ENCODE measurements around the gene GPAM. TPM values are rescaled to one million over a fixed set of nuclear protein-coding genes. Genes with fewer than 3 reads are reported as not detected.
"Not testable (repeated sequence)": the region's sequence is repeated elsewhere in the genome, so short reads cannot be mapped to it uniquely, and the experiment has no call there.

GPAM gene
- total RNA-seq, 1 donor: 10.5 TPM

DNA sequence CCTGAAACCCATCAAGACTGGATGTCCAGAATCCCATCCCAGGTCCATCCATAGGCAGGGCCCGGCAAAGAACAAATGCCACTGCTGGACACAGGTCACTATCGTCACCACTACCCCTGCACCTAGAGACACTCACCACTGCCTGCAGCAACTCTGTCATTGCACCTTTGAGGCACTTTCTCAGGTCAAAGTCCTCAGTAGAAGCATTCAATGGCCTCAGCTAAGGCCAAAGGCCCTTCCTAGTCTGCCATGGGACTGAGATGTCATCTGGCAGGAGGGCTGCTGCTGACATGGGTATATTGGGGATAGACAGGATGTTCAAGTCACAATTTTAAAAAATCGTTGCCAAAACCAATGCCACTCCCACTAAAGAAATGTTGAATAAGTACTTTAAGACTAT lies 58.7 kb downstream of the GPAM start:
- no peaks in the 10 kb centered on the region for H3K9me3 ChIP-seq (ENCODE audit: low read depth, low read length)
- H3K27me3 ChIP-seq (ENCODE audit: insufficient read depth, low read length): peaks cover 4% of the 10 kb centered on the region
- no peak overlapping the region for H3K4me2 ChIP-seq (ENCODE audit: insufficient read depth, low read length)
- no peak for DNase-seq (ENCODE audit: insufficient read length, low spot score, missing footprints)
- no peak overlapping the region for H2AFZ ChIP-seq (ENCODE audit: low read length)
- no peak overlapping the region for H3K4me3 ChIP-seq (ENCODE audit: insufficient read depth, low read length)
- H3K36me3 ChIP-seq (ENCODE audit: insufficient read depth, low read length): no peaks in the 10 kb centered on the region
- H3K27ac ChIP-seq (ENCODE audit: low read depth, low read length): no peak overlapping the region
- no peaks in the 10 kb centered on the region for H4K20me1 ChIP-seq (ENCODE audit: insufficient read depth, low read length)
- H3K4me1 ChIP-seq (ENCODE audit: insufficient read depth, low read length): no peaks in the 10 kb centered on the region
- TF ChIP-seq, protein P1, sequence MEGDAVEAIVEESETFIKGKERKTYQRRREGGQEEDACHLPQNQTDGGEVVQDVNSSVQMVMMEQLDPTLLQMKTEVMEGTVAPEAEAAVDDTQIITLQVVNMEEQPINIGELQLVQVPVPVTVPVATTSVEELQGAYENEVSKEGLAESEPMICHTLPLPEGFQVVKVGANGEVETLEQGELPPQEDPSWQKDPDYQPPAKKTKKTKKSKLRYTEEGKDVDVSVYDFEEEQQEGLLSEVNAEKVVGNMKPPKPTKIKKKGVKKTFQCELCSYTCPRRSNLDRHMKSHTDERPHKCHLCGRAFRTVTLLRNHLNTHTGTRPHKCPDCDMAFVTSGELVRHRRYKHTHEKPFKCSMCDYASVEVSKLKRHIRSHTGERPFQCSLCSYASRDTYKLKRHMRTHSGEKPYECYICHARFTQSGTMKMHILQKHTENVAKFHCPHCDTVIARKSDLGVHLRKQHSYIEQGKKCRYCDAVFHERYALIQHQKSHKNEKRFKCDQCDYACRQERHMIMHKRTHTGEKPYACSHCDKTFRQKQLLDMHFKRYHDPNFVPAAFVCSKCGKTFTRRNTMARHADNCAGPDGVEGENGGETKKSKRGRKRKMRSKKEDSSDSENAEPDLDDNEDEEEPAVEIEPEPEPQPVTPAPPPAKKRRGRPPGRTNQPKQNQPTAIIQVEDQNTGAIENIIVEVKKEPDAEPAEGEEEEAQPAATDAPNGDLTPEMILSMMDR (IDR thresholded peaks at IDR 0.05; ENCODE audit: extremely low read depth, low read depth, low read length): no peak
- no peaks in the 10 kb centered on the region for H3K79me2 ChIP-seq (ENCODE audit: insufficient read depth, low read length)

DNA sequence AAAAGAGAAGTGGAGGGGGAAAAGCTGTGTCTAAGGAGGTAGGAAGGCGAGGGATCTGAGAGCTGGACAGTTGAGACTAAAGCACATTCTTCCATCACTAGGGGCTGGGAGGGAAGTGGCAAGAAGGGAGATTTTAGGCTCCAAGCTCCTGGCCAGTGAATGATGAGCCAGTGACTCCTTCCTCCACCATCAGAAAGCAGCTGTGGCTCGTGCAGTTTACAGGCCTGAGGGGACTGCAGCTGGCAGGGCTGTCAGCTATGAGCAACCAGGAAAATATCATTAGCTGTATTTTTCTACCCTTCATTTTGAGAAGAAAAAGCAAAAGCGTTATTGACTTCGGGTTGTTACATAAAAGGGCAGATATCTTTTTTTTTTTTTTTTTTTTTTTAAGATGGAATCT lies 60.7 kb downstream of the GPAM start:
- Histone ChIP-seq H3K9me3 (ENCODE audit: low read depth, low read length) (no peaks in the 10 kb centered on the region), H3K27me3 (ENCODE audit: insufficient read depth, low read length) (peaks cover 4% of the 10 kb centered on the region), H3K4me2 (ENCODE audit: insufficient read depth, low read length) (no peak overlapping the region), H2AFZ (ENCODE audit: low read length) (no peak overlapping the region), H3K4me1 (ENCODE audit: insufficient read depth, low read length) (no peaks in the 10 kb centered on the region), H3K4me3 (ENCODE audit: insufficient read depth, low read length) (no peak overlapping the region), H3K27ac (ENCODE audit: low read depth, low read length) (no peak overlapping the region), H4K20me1 (ENCODE audit: insufficient read depth, low read length) (no peaks in the 10 kb centered on the region), H3K36me3 (ENCODE audit: insufficient read depth, low read length) (no peaks in the 10 kb centered on the region), H3K79me2 (ENCODE audit: insufficient read depth, low read length) (no peaks in the 10 kb centered on the region)
- no peak for DNase-seq (ENCODE audit: insufficient read length, low spot score, missing footprints)
- TF ChIP-seq, protein P1 (IDR thresholded peaks at IDR 0.05; ENCODE audit: extremely low read depth, low read depth, low read length): no peak

DNA sequence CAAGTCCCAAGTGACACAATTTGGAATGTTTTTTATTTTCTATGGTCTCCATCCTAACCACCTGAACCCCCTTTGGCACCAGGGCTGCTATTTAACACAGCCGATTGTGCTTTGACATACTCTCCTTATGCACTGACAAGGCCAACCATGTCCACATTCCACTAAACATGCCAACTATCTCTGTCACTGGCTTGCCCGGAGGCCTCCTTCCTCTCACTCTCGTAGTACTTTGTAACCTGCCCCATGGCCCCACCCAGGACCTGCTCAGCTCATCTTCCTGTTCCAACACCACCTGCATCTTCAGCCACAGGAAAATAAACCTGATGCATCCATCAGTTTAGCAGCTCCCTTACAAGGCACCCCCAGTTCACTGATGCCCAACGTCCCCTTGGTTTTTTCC lies 63.1 kb downstream of the GPAM start:
- Histone ChIP-seq H3K4me1 (ENCODE audit: insufficient read depth, low read length) (no peaks in the 10 kb centered on the region), H3K27ac (ENCODE audit: low read depth, low read length) (no peak overlapping the region), H3K4me2 (ENCODE audit: insufficient read depth, low read length) (no peak overlapping the region), H3K9me3 (ENCODE audit: low read depth, low read length) (no peaks in the 10 kb centered on the region), H3K27me3 (ENCODE audit: insufficient read depth, low read length) (peaks cover 2% of the 10 kb centered on the region), H3K4me3 (ENCODE audit: insufficient read depth, low read length) (no peak overlapping the region), H3K36me3 (ENCODE audit: insufficient read depth, low read length) (no peaks in the 10 kb centered on the region), H2AFZ (ENCODE audit: low read length) (no peak overlapping the region), H3K79me2 (ENCODE audit: insufficient read depth, low read length) (no peaks in the 10 kb centered on the region), H4K20me1 (ENCODE audit: insufficient read depth, low read length) (no peaks in the 10 kb centered on the region)
- no peak for DNase-seq (ENCODE audit: insufficient read length, low spot score, missing footprints)
- TF ChIP-seq, protein P1 (IDR thresholded peaks at IDR 0.05; ENCODE audit: extremely low read depth, low read depth, low read length): no peak

DNA sequence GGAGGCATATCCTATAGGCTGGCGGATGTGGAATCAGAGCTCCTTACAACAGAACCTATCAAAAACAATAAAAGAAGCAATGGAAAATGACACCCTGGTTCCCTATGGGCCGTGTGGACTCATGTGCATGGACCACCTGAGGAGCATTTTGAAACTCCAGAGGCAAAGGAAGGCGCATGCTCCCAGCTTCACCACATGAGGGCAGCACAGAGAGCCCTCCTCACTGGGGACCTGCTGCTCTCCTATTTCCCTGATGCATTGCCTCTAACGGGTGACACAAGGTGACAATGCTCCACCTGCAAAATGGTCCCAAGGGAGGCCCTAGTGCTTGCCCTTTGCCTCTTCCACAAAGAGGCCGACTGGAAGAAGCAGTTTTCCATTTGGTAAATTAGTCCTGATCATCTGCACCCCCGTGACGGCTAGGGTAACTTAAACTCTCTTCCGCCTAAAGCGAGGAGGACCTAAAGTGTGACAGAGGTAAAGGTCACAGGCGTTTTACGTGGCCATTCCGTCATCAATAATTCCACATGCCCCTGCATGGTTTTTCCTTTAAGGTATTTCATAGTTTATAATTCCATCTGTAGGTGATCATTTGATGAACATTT lies 67.7 kb downstream of the GPAM start:
- no peaks in the 10 kb centered on the region for H3K9me3 ChIP-seq (ENCODE audit: low read depth, low read length)
- no peaks in the 10 kb centered on the region for H3K79me2 ChIP-seq (ENCODE audit: insufficient read depth, low read length)
- H3K4me1 ChIP-seq (ENCODE audit: insufficient read depth, low read length): no peaks in the 10 kb centered on the region
- no peaks in the 10 kb centered on the region for H4K20me1 ChIP-seq (ENCODE audit: insufficient read depth, low read length)
- H3K4me2 ChIP-seq (ENCODE audit: insufficient read depth, low read length): no peak overlapping the region
- DNase-seq (ENCODE audit: insufficient read length, low spot score, missing footprints): no peak
- no peak overlapping the region for H3K4me3 ChIP-seq (ENCODE audit: insufficient read depth, low read length)
- TF ChIP-seq, protein P1 (IDR thresholded peaks at IDR 0.05; ENCODE audit: extremely low read depth, low read depth, low read length): peak; percentile 90
- no peak overlapping the region for H2AFZ ChIP-seq (ENCODE audit: low read length)
- H3K27me3 ChIP-seq (ENCODE audit: insufficient read depth, low read length): no peaks in the 10 kb centered on the region
- H3K36me3 ChIP-seq (ENCODE audit: insufficient read depth, low read length): no peaks in the 10 kb centered on the region
- no peak overlapping the region for H3K27ac ChIP-seq (ENCODE audit: low read depth, low read length)

DNA sequence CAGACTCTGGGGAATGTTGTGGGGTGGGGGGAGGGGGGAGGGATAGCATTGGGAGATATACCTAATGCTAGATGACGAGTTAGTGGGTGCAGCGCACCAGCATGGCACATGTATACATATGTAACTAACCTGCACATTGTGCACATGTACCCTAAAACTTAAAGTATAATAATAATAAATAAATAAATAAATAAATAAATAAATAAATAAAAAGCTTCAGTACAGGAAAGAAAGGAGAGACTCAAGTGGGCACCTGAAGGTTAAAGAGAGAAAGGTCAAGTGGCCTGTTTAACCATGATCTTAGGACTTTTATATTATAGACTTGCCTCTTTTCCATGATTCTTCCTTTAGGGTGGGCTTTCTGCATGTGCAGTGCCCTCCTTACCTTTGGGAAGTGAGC lies 73.8 kb downstream of the GPAM start:
- not testable (repeated sequence) for H3K27me3 ChIP-seq (ENCODE audit: insufficient read depth, low read length); H3K79me2 ChIP-seq (ENCODE audit: insufficient read depth, low read length); H4K20me1 ChIP-seq (ENCODE audit: insufficient read depth, low read length); H3K27ac ChIP-seq (ENCODE audit: low read depth, low read length); H3K36me3 ChIP-seq (ENCODE audit: insufficient read depth, low read length); H3K9me3 ChIP-seq (ENCODE audit: low read depth, low read length); DNase-seq (ENCODE audit: insufficient read length, low spot score, missing footprints); H3K4me3 ChIP-seq (ENCODE audit: insufficient read depth, low read length); H3K4me2 ChIP-seq (ENCODE audit: insufficient read depth, low read length); H2AFZ ChIP-seq (ENCODE audit: low read length); H3K4me1 ChIP-seq (ENCODE audit: insufficient read depth, low read length)
